HS-5 (cell line): ENCODE results near the gene GSTP1.
"Not testable (repeated sequence)": the region's sequence is repeated elsewhere in the genome, so short reads cannot be mapped to it uniquely, and the experiment has no call there.

ENCODE experiments used
- DNase-seq: peaks from one replicate; pipeline ENCODE4 v3.0.0-alpha.2; 2012; ENCODE audit warnings: low read depth

Gene GSTP1

DNA sequence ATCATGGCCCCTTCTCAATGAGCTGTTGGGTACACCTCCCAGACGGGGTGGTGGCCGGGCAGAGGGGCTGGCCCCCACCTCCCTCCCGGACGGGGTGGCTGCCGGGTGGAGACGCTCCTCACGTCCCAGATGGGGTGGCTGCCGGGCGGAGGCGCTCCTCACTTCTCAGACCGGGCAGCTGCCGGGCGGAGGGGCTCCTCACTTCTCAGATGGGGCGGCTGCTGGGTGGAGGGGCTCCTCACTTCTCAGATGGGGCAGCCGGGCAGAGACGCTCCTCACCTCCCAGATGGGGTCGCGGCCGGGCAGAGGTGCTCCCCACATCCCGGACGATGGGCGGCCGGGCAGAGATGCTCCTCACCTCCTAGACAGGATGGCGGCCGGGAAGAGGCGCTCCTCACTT is 14.4 kb downstream of the GSTP1 start:
- DNase-seq: not testable (repeated sequence)

- no peak for DNase-seq
These were observed 15.5 kb downstream of the GSTP1 start for GRCh38 chr11:67599149-67599548.

DNA sequence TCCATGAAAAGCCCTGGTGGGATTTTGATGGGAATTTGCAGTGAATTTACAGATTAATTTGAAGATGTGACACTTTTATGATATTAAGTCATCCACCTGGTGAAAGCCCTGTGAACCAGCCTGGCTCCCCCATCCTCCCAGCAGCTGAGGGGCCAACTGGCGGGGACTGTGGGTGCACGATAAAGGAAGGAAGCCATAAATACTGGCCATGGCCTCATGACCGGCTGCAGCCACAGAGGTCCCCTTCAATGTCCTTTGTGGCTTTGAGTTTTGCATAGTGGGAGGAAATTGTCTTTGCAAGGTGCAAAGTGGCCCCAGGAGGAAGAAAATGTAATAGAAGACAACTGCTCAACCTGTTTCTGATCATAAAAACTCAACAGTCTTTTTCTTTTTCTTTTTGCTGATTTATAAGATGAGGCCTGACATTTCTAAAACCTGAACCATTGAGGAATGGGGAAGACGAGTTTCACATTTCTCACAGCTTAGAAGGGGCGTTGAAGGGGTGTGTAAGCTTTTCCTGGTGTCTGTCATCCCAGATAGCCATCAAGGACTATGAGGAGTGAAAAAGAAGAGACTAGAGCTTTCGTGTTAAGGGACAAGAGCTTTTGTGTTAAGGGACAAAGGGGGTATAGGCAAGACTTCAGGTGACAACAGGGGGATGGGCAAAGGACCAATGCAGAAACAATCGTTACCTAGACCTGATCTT is 16.9 kb downstream of the GSTP1 start:
- no peak for DNase-seq

- no peak for DNase-seq
These were observed 17.5 kb downstream of the GSTP1 start for GRCh38 chr11:67601098-67601497.

DNA sequence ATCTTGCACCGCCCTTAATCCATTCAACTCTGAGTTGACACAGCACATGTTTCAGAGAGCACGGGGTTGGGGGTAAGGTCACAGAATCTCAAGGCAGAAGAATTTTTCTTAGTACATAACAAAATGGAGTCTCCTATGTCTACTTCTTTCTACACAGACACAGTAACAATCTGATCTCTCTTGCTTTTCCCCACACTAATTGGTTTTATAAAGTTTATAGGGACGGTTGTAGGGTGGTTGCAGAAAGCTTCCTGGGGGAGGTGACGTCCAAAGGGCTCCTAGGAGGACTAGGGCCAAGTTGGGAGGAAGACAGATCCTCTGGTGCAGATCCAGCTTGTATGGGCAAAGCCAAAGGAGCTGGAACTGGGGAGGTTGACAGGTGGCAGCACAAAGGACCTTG is 20.5 kb downstream of the GSTP1 start:
- not testable (repeated sequence) for DNase-seq

DNA sequence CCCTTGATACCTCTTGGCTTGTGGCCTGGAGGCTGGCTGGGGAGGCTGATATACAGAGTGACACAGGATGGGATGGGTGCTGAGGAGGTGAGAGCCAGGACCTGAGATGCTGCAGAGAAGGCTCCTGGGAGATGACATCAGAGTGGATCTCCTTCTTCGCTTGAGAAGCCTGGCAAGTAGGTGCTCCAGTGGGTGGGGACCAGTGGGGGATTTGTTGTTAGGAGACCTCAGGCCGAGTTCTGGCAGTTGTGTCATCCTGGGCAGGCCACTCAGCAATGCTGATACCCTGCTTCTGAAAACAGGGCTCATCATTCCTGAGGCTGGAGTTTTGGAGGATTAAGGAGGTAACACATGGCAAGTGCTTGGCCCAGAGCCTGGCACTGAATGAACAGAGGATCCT is 21.2 kb downstream of the GSTP1 start:
- no peak for DNase-seq

DNA sequence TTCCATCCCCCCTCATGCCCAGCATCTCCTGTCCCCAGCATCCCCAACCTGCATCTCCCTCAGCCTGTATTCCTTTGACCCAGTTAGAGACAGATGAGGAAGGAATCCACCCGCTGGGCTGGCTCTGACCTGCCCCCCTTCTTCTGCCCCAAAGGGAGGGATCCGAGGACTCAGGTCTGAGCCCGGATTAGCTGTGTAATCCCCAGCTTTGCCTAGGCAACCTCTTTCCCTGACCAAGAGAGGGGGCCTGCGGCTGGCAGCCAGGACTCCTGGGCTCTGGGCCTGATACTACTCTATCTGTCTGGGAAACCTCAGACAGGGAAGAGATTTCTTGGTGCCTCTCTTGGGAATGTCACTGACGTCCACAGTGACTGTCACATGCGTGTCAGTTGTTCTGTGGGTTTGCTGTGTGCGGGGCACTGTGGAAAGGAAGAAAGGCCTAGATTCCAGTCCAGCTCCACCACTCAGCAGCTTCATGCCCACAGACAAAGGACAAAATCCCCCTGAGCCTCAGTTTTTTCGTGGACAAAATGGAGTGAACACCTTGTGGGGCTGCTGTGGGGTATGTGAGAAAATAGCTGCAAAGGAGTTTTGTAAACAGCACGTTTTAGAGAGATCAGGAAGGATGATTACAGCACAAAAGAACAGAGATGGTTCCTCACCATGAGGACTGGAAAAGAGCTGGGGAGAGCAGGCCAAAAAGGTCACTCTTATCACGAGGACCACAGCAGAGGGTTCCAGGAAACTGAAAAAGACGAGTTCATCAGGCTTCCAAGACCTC is 21.8 kb downstream of the GSTP1 start:
- no peak for DNase-seq

DNA sequence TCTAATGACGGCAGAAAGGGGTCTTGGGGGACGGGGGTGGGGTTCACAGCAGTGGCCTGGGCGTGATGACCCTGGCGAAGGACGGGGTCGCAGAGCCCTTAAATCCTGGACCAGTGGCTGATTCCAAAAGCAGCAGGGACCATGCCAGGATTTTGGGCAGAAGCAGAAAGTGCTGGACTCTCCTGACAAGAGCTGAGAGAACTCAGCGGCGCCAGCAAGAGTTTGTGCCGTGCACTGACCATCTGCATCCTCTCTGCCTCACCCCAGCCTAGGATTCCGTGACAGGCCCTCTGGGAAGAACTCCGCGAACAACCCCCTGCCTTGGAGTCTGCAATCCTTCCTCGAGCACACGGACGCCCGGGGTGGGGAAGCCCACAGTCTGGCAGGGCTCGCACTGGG is 22.5 kb downstream of the GSTP1 start:
- no peak for DNase-seq

GRCh38 chr11:67606492-67607295 is 23.1 kb downstream of the GSTP1 start, which contains the start of gene NDUFV1:
TSS of gene NDUFV1 (plus strand) at chr11:67606936. CDS start at chr11:67607005, 69 bp downstream.
- peak; percentile 53 for DNase-seq

GRCh38 chr11:67607507-67607906 is 23.9 kb downstream of the GSTP1 start:
- DNase-seq: no peak

DNA sequence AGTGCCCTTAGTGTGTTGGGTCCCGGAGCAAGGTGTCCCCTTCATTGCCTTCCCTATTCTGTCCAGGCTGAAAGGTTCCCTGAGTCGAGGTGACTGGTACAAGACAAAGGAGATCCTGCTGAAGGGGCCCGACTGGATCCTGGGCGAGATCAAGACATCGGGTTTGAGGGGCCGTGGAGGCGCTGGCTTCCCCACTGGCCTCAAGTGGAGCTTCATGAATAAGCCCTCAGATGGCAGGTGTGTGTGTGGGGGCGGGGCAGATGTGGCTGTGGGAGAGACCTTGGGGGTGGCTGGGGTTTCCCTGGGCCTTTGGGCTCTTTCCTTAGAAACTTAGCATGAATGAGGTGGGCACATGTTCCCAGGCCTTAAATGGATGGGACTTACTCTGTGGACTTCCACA is 24.9 kb downstream of the GSTP1 start:
- DNase-seq: no peak

- DNase-seq: no peak
These were observed 25.7 kb downstream of the GSTP1 start for GRCh38 chr11:67609316-67609715.

DNA sequence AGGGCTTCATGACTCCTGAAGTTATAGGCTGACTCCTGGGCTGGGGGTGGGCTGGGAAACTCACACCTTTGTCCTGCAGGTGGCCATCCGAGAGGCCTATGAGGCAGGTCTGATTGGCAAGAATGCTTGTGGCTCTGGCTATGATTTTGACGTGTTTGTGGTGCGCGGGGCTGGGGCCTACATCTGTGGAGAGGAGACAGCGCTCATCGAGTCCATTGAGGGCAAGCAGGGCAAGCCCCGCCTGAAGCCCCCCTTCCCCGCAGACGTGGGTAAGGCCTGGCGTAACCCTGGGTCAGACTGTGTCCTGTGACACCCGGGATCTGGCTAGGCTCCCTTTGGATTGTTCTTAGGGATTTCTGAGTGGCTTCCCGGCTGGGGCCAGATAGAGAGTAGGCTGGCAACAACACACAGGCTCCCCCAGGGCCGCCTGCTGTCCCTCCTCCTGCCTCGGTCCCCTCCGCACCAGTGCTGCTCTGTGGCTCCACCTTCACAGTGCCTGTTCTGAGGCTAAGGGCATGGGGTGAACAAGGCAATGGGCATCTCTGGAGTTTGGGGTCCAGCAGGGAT is 26.8 kb downstream of the GSTP1 start:
- DNase-seq: no peak

GRCh38 chr11:67611165-67611564 is 27.6 kb downstream of the GSTP1 start:
- no peak for DNase-seq

DNA sequence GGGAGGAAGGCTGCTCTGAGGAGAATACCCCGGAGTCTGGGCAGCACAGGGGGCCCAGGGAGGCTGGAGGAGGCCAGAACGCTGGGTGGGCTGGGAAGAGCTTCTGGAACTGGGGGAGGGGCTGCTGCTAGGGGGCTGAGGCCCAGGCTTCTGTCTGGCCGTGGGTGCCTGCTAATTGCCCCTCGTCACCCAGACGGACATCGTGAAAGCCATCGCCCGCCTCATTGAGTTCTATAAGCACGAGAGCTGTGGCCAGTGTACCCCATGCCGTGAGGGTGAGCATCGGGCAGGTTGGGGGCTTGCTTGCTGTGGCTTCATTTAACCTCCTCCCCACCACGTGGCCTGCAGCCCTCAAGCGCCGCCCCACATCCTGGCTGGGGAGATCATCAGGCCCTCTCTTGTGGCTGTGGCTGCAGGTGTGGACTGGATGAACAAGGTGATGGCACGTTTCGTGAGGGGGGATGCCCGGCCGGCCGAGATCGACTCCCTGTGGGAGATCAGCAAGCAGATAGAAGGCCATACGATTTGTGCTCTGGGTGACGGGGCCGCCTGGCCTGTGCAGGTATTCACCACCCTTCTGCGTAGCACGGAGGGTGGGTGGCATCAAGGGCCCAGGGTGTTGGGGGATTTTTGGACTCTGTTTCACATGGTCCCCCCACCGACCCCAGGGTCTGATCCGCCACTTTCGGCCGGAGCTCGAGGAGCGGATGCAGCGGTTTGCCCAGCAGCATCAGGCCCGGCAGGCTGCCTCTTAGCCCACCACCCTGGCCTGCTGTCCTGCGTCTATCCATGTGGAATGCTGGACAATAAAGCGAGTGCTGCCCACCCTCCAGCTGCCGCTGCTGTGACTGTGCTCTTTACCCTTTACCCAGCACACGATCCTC is 28.3 kb downstream of the GSTP1 start:
- DNase-seq: no peak

DNA sequence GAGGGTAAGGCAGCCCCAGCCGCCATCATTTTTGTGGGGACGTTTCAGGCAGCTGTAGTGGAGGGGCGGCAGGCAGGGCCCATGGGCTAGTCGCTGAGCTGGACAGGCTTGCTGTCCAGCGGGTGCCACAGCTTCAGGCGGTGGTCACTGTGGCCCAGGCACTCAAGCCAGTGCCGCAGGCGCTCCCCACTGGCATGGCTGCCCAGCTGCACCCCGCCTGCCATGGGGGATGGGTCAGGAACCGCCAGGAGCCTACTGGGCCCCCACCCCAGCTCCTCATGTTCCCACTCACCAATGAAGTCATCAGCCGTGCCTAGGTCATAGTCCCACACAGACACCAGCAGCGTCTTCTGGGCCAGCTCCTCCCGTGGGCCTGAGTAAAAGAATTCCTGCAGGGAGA is 29.1 kb downstream of the GSTP1 start:
- DNase-seq: no peak

DNA sequence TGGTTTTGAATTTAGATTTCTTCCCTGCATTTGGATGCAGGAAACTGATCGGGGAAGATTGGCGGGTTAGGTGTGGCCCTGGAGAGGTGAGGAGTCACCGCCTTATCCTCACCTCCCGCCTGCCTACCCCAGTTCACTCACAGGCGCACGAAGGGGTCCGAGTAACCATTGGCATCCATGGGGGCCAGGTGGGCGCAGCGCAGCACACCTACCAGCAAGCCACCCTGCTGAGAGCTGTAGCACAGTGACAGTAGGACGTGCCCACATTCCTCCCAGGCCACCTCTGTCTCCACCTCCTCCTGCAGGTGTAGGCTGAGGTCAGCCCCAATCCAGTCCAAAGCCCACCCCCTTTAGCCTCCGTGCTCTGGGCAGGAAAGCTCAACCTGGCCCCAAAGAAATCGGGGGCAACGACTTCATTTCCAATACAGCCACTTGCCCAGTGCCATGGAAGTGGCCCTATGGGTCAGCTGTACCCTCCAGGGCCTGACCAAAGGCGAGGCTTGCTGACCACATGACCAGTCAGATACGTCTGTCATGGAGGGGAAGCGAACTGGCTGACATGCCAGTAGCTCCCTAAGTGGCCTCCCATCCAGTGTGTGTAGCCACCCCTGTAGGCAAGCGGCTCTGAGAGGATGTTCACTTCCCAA is 29.8 kb downstream of the GSTP1 start:
- no peak for DNase-seq

- DNase-seq: no peak
These were observed 30.5 kb downstream of the GSTP1 start for GRCh38 chr11:67613960-67614715.

GRCh38 chr11:67614730-67615714 is 31.4 kb downstream of the GSTP1 start:
- no peak for DNase-seq
